GM21786 (cell line): ENCODE data around the gene ZFP36L2.

Source experiments
- ATAC-seq: cut with Tn5 transposase; IDR thresholded peaks from one replicate; pipeline ENCODE4 v1.9.1; 2021; ENCODE audit not compliant: unreplicated experiment

Gene ZFP36L2

DNA sequence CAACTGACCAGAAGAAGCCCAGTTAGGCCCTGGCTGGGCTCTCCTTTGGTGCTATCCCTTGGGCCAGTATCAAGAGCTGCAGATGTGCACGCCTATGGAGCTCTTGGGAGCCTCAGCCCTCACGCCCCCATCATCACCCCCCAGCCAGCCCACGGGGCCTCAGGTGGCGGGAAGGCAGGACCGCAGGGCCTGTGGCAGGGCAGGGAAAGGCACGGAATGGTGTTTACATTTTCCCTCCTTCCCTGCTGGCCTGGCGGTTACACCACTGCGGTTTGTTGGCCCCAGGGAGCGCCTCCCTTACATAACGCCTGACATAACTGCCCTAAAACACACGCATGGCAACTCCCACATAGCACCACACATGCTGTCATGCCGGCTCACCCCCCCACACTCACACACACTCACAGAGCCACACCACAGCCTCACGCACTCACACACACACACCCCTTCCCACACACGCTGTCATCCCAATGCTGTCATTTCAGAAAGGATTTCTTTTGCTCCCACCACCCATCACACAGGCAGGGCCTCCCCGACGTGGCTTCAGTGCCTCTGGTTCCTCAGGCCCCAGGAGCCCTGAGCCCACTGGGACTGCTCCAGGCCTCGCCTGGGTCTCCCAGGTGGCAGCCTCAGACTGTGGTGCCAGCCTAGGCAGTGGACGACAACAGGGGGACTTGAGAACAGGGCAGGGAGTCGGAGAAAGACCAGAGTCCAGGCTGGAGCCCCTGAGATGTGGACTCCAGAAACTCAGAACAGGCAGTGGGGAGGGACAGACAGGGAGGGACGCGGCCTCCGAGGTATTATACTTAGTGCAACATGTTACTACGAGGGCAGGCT lies 15.7 kb downstream of the ZFP36L2 start:
- ATAC-seq, result no peak

DNA sequence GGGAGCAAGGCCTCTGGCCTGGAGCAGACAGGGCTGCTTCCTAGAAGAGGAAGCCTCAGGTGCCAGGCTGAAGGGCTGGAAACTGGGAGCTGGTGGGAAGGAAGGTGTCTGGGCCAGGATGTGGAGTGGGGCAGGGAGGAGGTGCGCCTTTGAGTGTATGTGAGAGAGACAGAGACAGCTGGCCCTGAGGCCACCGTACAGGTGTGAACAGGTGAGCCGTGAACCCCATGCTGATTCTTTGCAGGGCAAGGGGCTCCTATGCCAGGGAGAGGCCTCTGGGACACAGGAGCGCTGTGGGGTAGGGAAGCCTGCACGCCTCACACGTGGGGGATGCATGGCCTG lies 16.3 kb downstream of the ZFP36L2 start:
- ATAC-seq, result no peak

DNA sequence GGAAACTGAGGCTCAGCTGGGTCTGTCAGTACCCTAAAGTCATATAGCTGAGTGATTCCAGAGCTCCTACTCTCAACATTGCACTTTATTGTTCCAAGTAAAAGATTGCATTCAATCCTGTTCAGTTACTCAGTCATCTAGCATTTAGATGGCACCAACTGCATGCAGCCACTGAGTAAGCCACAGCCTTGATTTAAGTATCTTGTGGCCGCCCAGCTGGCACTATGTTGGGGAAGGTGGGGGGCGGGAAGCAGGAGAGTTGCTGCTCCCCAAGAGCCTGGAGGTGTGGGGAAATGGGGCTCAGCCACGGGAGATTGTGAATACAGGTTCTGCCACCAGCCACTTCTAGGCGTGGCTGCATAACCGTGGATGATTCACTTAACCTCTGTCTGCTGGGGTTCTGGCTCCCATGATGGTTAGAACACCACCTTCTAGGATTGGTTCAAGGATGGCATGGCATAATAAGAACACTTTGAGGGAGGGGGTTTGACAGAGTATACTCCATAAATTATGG lies 17.1 kb downstream of the ZFP36L2 start:
- ATAC-seq, result no peak

DNA sequence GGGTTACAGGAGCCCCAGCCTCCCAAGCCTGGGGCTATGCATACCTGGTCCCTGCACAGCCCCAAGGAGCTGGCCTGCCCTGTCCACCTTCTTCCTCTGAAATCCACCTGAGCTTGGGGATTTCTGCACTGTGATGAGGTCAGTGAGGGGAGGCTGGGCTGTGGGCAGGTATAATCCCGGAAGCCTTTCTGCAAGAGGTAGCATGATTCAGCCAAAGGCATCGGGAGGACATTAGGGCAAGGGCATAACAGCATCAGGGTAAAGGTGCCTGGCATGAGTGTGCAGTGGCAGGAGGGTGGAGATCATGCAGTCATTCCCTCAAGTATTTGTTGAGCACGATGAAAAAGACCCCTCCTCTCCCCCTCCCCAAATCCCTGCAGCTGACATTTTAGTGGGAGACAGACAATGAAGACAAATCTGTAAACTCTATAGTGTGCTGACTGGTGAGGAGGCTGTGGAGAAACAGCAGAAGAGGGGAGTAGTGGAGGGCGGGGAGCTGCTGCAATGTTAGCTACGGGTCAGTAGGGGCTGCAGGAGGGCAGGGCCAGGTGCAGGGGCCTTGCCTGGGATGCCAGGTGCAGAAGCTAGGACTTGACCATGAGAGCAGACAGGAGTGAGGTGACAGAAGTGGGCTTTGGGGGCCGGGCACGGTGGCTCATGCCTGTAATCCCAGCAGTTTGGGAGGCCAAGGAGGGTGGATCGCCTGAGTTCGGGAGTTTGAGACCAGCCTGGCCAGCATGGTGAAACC lies 18.7 kb downstream of the ZFP36L2 start:
- no peak for ATAC-seq

DNA sequence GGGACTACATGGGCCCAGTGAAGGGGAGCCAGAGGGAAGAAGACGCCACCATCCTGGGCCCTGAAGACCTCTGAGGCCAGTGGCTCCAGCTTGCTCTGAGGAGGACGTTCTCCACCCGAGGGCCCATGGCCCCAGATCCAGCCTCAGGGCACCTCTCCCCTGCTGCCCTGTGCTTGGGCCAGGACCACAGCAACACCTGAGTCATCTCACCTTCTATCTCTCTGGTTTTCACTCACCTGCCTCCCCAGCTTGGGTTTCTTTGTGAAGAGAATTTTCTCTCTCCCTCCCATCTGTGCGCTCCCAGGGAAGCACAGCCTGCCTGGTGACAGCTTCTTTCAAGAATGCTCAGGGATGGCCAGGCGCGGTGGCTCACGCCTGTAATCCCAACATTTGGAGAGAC lies 19.8 kb downstream of the ZFP36L2 start:
- ATAC-seq, result no peak

DNA sequence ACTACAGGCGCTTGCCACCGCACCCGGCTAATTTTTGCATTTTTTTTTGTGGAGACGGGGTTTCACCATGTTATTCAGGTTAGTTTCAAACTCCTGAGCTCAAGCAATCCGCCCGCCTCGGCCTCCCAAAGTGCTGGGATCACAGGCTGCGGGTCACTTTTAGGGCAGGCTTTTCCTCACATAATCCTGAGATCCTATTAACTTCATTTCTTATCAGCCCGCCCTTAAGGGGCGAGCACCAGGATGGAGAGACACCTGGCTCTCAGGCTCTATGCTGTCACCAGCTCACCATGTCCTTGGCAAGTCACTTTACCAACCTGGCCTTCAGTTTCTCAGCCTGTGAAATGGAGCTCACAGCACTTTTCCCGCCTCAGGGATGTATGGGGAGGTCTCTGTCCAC lies 23.0 kb downstream of the ZFP36L2 start:
- ATAC-seq, result no peak

DNA sequence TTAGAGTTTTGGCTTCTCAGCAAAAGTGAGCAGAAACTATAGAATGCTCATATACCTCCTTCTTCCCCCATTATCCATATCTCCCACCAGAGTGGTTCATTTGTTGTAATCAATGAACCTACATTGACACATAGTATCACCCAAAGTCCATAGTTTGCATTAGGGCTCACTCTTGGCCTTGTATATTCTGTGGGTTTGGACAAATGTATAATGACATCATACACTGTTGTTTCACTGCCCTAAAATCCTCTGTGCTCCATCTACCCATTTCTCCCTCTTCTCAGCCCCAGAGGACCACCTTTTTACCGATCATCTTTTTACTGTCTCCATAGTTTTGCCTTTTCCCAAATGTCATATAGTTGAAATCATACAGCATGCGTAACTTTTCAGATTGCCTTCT lies 24.1 kb downstream of the ZFP36L2 start:
- no peak for ATAC-seq

DNA sequence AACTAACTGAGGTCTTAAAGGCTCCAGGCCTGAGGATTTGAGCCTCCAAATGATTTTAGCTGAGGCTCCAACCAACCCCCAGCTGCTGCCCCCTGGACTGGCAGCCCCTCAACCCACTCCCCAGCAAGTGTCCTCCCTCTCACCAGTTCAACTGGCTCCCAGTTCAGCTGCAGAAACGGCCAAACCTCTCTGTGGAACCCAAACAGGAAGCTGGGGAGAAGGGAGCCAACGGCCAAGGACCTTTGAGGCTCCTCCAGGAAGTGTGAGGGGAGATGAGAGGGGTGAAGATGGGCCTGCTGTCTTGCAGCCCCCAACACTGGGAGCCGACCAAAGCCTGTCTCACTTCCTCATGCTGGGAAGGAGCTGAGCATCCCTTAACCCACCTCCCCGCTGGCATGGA lies 24.9 kb downstream of the ZFP36L2 start:
- ATAC-seq, result no peak

DNA sequence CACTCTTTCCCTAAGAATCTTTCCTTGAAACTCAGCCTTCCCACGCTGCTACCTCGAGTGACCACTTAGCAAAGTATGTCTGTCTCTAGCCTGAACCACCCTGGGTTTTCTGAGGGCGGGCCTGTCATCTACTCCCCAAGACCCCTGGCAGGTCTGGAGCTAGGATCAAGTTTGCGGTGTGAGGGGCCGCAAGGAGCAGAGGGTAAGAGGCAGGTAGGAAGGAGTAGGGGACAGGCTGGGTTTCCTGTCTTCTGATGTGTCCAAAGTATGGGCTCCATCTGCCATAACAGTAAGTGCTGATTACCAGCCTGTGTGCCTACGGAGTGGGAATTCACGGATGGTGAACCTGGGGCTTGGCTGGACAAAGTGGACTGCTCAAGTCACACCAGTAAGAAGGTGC lies 25.4 kb downstream of the ZFP36L2 start:
- ATAC-seq, result no peak

DNA sequence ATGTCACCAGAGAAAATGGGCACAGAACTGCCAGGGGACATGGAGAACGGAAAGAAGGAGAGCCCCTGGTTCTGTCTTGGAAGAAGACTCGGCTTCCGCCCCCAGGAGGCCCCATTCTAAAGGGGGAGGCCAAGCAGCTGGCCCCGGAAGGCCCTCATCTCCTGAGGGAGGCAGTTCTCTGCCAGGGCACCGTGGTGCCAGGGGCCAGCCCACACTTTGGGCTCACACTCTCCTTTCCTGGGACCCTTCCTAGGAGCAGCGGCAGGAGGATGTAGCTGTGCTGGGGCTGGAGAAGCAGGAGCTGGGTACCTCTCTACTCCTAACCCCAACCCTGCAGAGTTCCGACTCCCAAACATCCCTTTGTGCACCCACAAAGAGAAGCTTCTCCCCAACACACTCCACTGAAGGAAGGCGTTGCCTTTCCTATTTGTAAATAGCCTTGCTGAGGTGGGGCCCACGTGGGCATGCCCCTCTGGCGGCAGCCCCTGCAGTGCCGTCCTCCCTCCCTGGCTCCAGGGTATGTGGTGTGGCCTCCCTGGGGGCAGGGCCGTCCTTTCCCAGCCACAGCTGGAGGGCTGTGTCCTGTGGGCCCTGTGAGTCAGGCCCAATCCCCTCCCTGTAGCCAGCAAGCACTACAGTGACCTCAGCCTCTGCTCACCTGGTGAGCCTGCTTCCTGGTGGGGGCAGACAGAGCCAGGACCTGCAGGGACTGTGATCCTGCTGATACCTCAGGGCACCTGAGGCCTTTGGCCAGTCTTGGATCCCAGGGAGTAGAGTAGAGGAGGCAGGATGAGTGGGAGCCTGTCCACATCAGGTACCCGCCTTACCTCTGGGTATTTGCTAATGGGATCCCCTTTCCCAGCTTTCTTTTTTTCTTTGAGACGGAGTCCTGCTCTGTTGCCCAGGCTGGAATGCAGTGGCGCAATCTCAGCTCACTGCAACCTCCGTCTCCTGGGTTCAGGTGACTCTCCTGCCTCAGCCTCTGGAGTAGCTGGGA lies 26.6 kb downstream of the ZFP36L2 start:
- ATAC-seq, result no peak

DNA sequence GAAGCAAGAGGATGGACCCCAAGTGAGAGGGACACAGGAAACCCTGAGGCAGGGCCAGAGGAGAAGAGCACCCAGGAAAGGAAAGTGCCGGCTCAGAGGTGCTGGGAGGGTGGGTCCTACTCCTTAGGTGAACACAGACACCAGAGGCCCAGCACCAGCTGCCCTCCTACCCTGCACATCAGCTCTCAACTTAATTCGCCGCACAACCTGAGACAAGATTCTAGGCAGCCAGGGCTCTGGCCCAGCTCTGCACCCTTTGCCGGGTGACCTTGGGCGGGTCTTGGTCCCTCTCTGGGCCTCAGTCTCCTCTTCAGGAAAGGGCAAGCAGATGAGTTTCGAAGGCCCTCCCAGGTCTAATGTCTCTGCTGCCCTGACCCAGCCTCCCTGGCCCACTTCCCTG lies 28.1 kb downstream of the ZFP36L2 start:
- ATAC-seq, result no peak

DNA sequence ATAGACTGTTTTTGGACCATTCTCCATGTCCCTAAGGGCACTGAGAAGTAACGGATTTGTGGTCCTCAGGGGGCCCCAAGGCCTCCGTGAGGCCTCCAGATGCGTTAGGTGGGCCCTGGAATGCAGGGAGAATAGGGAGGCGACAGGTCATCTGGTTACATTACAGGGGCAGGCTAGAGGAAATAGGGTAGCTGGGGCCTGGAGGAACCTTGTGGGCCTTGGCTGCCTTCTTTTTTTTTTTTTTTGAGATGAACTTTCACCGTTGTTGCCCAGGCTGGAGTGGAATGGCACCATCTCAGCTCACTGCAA lies 28.9 kb downstream of the ZFP36L2 start:
- ATAC-seq, result no peak

DNA sequence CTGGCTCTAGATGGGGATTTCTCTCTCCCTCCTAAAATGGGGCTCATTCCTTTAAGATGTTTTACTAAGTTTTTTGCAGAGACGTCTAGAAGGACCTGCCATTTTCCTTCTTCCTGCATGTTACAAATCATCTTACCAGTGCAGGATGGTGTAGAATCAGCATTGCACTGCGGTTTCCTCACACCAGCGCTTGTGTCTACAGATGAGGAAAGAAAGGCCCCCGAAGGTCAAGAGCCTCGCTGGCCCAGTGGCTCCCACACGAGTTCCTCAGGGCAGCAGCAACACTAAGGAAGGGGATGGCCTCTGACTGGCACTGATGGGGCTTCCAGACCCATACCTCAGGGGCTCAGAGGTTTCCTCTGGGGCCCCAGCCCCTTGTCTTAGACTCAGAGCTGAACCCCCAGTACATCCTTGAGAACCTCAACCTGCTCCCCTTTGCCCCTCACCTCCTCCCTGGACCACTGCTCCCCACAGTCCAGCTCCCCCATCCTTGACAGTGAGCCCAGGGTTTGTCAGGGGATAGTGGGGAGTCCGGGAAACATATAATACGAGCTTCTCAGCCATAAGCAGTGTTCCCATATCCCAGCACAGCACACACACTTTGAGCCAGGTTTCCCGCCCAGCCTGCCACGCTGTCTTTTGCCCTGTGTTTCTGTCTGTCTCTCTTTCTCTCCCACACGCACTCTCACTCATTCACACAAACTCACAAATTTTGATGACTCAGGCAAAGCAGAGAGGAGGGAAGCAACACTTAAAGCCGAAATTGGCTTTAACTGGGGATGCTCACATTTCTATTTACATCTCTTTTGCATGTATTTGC lies 29.4 kb downstream of the ZFP36L2 start:
- no peak for ATAC-seq

DNA sequence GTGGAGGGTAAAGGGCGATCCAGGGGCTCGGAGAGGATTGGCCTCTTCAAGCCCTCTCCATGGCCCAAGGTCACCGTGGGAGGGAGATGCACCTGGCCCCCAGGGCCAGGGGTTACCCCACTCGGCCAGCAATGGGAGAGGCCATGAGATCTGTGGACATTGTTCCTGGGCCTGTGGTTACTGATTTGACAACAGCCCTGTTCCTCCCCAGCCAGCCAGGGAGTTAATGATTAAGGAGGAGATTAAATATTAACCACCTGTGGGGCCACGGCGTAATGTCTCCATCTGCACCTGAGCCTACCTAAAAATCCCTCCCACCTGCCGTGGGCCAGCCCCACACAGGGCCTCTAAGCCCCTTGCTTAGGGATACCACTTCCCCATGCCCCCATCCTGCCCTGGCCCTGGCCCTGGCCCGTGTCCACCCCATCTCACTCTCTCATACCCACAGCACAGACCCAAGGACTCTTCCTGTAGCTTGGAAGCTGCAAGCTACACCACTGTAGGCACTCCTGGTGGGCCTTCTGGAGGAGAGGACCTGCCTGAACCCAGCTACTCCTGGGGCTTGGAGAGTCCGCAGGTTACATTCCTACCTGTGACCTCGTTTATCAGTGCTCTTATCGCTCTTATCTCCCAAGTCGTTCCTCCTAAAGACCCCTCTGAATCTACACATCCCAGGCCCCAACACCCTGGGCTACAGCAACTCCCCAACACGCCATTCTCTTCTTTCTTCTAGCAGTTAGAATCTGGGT lies 32.1 kb downstream of the ZFP36L2 start:
- ATAC-seq, result peak; percentile 58

DNA sequence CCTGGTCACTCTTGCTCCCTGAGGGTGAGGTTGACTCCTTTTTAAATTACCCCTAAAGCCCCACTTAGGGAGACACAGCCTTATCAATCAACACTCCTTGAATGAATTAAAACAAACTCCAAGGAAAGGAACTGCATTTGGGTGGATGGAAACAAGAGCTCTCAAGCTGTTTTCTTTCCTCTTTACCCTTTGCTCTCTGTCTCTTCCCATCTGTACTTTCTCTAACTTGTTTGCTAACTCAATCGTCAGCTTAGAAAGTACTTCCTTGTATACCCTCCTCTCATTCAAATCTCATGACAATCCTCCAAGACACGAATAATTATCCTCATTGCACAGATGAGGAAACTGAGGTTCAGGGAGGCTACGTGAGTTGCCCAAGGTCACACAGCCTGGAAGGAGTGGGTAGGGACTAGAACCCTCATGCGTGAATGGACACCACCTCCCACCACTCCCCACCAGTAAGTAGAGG lies 32.7 kb downstream of the ZFP36L2 start:
- no peak for ATAC-seq

DNA sequence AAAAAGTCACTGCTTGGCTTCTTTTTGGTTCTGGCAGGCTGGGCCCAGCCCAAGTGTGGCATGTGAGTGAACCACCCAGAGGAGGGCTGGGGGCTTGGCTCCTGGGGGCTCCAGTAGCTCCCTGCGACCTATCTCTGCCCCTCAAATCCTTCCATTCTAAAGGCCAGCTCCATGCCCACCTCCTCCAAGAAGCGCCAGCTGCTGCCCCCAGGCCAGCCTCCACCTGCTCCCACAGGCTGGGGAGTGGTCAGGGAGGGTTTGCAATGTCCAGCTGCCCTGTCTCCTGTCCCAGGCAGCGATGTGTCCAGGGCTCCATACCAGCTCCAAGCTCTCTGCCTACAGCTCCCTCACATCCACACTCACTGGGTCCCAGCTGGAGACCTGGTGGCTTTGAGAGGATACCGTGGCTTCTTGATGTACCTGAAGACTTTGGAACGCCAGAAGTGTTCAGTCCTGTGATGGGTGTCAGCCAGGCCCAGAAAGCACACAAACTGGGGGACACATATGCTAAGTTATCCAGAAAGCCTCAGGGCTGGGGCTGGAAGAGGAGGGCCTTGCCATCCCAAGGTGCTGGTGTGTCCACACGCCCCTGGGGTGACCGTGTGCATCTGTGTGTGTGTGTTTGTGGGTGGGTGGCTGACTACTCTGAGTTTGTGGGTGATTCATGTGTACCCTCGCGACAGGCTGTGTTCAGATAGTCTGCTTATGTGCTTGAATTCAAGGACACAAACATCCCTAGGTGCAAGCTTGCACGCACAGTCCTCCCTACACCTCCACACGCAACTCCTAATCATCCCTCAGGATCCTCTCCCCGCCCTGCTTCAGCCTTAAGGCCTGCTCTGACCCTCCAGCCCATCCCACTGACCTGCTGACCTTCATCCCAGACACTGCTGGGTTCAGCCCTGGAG lies 33.4 kb downstream of the ZFP36L2 start:
- no peak for ATAC-seq

DNA sequence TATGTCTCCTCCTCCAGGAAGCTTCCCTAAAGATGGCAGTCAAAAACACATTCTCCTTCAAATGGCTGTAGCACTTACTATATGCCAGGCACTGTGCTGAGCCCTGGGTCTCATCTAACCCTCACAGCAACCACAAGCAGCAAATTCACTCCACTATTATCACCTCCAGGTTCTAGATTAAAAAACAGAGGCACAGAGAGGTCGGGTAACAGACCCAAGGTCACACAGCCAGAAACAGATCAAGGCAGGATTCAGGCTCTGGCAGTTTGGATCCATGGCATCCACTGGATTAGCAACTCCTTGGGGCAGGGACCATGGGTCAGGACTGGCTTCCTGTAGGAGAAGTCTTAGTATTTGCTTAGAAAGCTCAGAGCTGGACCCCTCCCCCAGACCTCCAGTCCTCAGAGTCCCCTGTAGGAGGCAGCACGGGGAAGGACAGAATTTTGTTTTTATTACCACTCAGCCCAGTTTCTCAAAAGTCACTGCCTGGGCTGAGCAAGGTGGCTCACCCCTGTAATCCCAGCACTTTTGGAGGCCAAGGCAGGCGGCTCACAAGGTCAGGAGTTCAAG lies 34.4 kb downstream of the ZFP36L2 start:
- no peak for ATAC-seq

DNA sequence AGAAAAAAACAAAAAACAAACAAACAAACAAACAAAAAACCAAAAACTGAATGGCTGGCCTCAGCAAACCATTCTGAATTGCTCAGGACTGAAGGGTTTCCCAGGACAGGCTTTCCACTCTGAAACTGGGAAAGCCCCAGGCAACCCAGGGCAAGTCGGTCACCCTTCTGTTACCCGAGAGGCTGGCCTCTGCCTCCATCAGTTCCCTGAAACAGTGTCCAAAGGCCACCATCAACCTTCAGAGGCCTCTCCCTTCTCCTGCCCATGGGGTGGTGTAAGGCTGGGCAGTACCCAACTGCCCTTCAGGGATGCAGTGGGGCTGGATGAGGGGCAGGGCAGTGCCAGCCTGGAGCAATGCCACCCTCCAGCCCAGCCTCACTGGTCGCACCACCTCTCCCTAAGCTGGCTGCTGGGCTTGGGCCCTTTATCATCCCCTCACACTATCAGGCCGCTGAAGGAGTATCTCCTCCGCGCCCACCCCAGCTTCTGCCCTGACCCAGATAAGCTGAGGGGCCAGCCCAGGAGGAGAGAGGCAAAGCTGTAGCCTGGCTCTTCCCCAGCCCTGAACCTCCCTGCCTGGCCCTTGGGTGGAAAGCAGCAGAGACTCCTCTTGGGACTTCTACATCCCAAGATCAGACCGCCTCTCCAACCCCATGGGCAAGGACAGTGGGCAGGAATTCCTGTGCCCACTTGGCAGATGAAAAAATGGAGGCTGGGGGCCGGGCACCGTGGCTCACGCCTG lies 35.9 kb downstream of the ZFP36L2 start:
- no peak for ATAC-seq
